Endodermal cell (in vitro differentiated cells): Measurements from ENCODE around the gene NTSR2. TPM values are rescaled to one million over a fixed set of nuclear protein-coding genes. Genes with fewer than 3 reads are reported as not detected.

ENCODE experiments used
- DNase-seq: peaks from one replicate; pipeline ENCODE4 v3.0.0-alpha.2; 2017
- H3K27ac ChIP-seq: 2 replicates; pipeline ENCODE4 v1.5.1; 2013; ENCODE audit warnings: mild to moderate bottlenecking, low read depth, low read length, moderate library complexity
- H3K27me3 ChIP-seq: 2 replicates; pipeline ENCODE4 v1.6.1; 2013; ENCODE audit warnings: mild to moderate bottlenecking, low read length, moderate library complexity; ENCODE audit not compliant: insufficient read depth, control insufficient read depth, poor library complexity, severe bottlenecking
- H3K36me3 ChIP-seq: 2 replicates; pipeline ENCODE4 v1.7.0; 2013; ENCODE audit warnings: mild to moderate bottlenecking, low read length, moderate library complexity; ENCODE audit not compliant: control insufficient read depth, insufficient read depth
- H3K4me1 ChIP-seq: one replicate; pipeline ENCODE4 v1.7.0; 2013; ENCODE audit warnings: low read length; ENCODE audit not compliant: control insufficient read depth, insufficient read depth
- H3K4me3 ChIP-seq: 2 replicates; pipeline ENCODE4 v1.5.1; 2013; ENCODE audit warnings: mild to moderate bottlenecking, low read length, moderate library complexity
- H3K9ac ChIP-seq: 2 replicates; pipeline ENCODE4 v1.6.1; 2013; ENCODE audit warnings: mild to moderate bottlenecking, low read length, moderate library complexity; ENCODE audit not compliant: poor library complexity, severe bottlenecking; ENCODE audit errors: extremely low read depth
- H3K9me3 ChIP-seq: 2 replicates; pipeline ENCODE4 v1.6.1; 2013; ENCODE audit warnings: mild to moderate bottlenecking, low read length, moderate library complexity; ENCODE audit not compliant: control insufficient read depth
- H3K27ac Mint-ChIP-seq: 2 replicates; pipeline ENCODE4 v1.8.0; 2020; ENCODE audit warnings: mixed read lengths
- H3K27me3 Mint-ChIP-seq: 2 replicates; pipeline ENCODE4 v1.8.0; 2021; ENCODE audit warnings: mild to moderate bottlenecking, mixed read lengths; ENCODE audit not compliant: insufficient read depth
- H3K36me3 Mint-ChIP-seq: 2 replicates; pipeline ENCODE4 v1.8.0; 2020; ENCODE audit warnings: low read depth, mixed read lengths
- H3K4me1 Mint-ChIP-seq: 2 replicates; pipeline ENCODE4 v1.8.0; 2020; ENCODE audit warnings: mixed read lengths
- H3K4me3 Mint-ChIP-seq: 2 replicates; pipeline ENCODE4 v1.8.0; 2020; ENCODE audit warnings: mild to moderate bottlenecking, moderate library complexity, mixed read lengths
- H3K9me3 Mint-ChIP-seq: 2 replicates; pipeline ENCODE4 v1.8.0; 2020; ENCODE audit warnings: mild to moderate bottlenecking, mixed read lengths
- CTCF ChIP-seq: fragments of 200-600 bp; sonication (generic); conservative IDR thresholded peaks from 2 replicates; pipeline ENCODE4 v1.5.0; 2021; ENCODE audit warnings: antibody characterized with exemption, mild to moderate bottlenecking
- WGBS, 2 experiments: methylation state at CpG; one replicate each; pipeline versions ENCODE4 v1.1.5 to v1.1.7; 2013; ENCODE audit warnings: missing lambda C conversion rate in 2 of 2, mixed read lengths in 1 of 2; ENCODE audit not compliant: insufficient coverage in 1 of 2, insufficient read length in 1 of 2; 5-methylcytosine and 5-hydroxymethylcytosine counted together
- total RNA-seq, 2 donors: library from RNA; stranded (reverse); fragmentation: NEBNext Ultra II Directional in 1 of 2; extraction: Animal tissue kit (Norgen Biotek cat#: 25700) in 1 of 2; gene quantifications; 2 replicates in 1 of 2; 3 replicates in 1 of 2; pipeline ENCODE4 v1.2.1, GENCODE V29; 2021

NTSR2 gene
- total RNA-seq, 2 donors from 2014 or later = not detected

- no peak overlapping the region for H3K27ac Mint-ChIP-seq
- DNase-seq = no peak
- H3K4me3 ChIP-seq = no peak overlapping the region
- H3K27me3 ChIP-seq = peaks cover 20% of the 10 kb centered on the region
- no peak overlapping the region for H3K4me3 Mint-ChIP-seq
- H3K4me1 ChIP-seq = no peaks in the 10 kb centered on the region
- no peak for TF ChIP-seq CTCF
- no peaks in the 10 kb centered on the region for H3K4me1 Mint-ChIP-seq
- peaks cover 14% of the 10 kb centered on the region for H3K9me3 Mint-ChIP-seq
- H3K36me3 ChIP-seq = no peaks in the 10 kb centered on the region
- H3K9ac ChIP-seq = no peak overlapping the region
- WGBS, 2 experiments = 93 to 95% methylated on average over 10 to 11 of the region's 11 CpGs
- H3K27ac ChIP-seq = no peak overlapping the region
- no peaks in the 10 kb centered on the region for H3K36me3 Mint-ChIP-seq
- no peaks in the 10 kb centered on the region for H3K9me3 ChIP-seq
- peaks cover 39% of the 10 kb centered on the region for H3K27me3 Mint-ChIP-seq
These were observed 5.0 kb downstream of the NTSR2 start for GRCh38 chr2:11665028-11665427.

- DNase-seq = no peak
- no peak for TF ChIP-seq CTCF
- Mint-ChIP-seq H3K27ac (no peak overlapping the region), H3K4me3 (no peak overlapping the region), H3K9me3 (peaks cover 12% of the 10 kb centered on the region), H3K36me3 (no peaks in the 10 kb centered on the region), H3K4me1 (no peaks in the 10 kb centered on the region), H3K27me3 (peaks cover 27% of the 10 kb centered on the region)
- Histone ChIP-seq H3K4me3 (no peak overlapping the region), H3K9me3 (no peaks in the 10 kb centered on the region), H3K4me1 (no peaks in the 10 kb centered on the region), H3K9ac (no peak overlapping the region), H3K36me3 (no peaks in the 10 kb centered on the region), H3K27ac (no peak overlapping the region), H3K27me3 (peaks cover 10% of the 10 kb centered on the region)
- WGBS, 2 experiments = 85% methylated on average over 2 of the region's 2 CpGs; no CpG with 5 or more reads in 1 of the 2 experiments
These were observed 6.6 kb downstream of the NTSR2 start for GRCh38 chr2:11663427-11663826.

GRCh38 chr2:11662882-11663281 lies 7.1 kb downstream of the NTSR2 start:
- Histone ChIP-seq H3K27me3 (peaks cover 4% of the 10 kb centered on the region), H3K9ac (no peak overlapping the region), H3K36me3 (no peaks in the 10 kb centered on the region), H3K4me1 (no peaks in the 10 kb centered on the region), H3K9me3 (no peaks in the 10 kb centered on the region), H3K4me3 (no peak overlapping the region), H3K27ac (no peak overlapping the region)
- no peaks in the 10 kb centered on the region for H3K4me1 Mint-ChIP-seq
- H3K4me3 Mint-ChIP-seq = no peak overlapping the region
- no peak for TF ChIP-seq CTCF
- no peaks in the 10 kb centered on the region for H3K36me3 Mint-ChIP-seq
- peaks cover 12% of the 10 kb centered on the region for H3K9me3 Mint-ChIP-seq
- H3K27ac Mint-ChIP-seq = no peak overlapping the region
- no peak for DNase-seq
- H3K27me3 Mint-ChIP-seq = peaks cover 23% of the 10 kb centered on the region
